ENCODE measurements around the gene TPST1. TPM values are rescaled to one million over a fixed set of nuclear protein-coding genes. Genes with fewer than 3 reads are reported as not detected.

TPST1 gene
- total RNA-seq, 1 donor from 2014 or later, result 36.5 TPM

GRCh38 chr7:66211429-66211828 lies 6.3 kb downstream of the TPST1 start:
- H3K27ac Mint-ChIP-seq (ENCODE audit: unreplicated experiment), result no peak overlapping the region
- H3K9me3 Mint-ChIP-seq (ENCODE audit: unreplicated experiment), result no peaks in the 10 kb centered on the region
- Histone ChIP-seq H3K9ac (ENCODE audit: low read length) (no peak overlapping the region), H3K4me1 (ENCODE audit: insufficient read depth, low read length) (peaks cover 10% of the 10 kb centered on the region), H4K20me1 (ENCODE audit: insufficient read depth, low read length) (peaks cover 41% of the 10 kb centered on the region), H3K36me3 (ENCODE audit: insufficient read depth, low read length) (no peaks in the 10 kb centered on the region), H2AFZ (ENCODE audit: low read depth, low read length) (no peak overlapping the region), H3K79me2 (ENCODE audit: insufficient read depth, low read length) (peaks cover 65% of the 10 kb centered on the region), H3K4me2 (ENCODE audit: low read length) (peak overlapping the region; percentile 3), H3K4me3 (ENCODE audit: insufficient read depth, low read depth, low read length) (no peak overlapping the region), H3K27me3 (ENCODE audit: insufficient read depth, low read length) (no peaks in the 10 kb centered on the region), H3K27ac (ENCODE audit: low read depth, low read length) (no peak overlapping the region), H3K9me3 (ENCODE audit: insufficient read depth, low read depth, low read length) (no peaks in the 10 kb centered on the region)
- DNase-seq (ENCODE audit: low read depth) (peak; percentile 53), FAIRE-seq (no peak)
- H3K27me3 Mint-ChIP-seq (ENCODE audit: low read depth, unreplicated experiment), result no peaks in the 10 kb centered on the region
- TF ChIP-seq EZH2 (IDR thresholded peaks at IDR 0.05; ENCODE audit: insufficient read depth, low read length), result no peak
- TF ChIP-seq CTCF (IDR thresholded peaks at IDR 0.05; ENCODE audit: insufficient read depth, low read depth, low read length), result no peak
- H3K4me1 Mint-ChIP-seq (ENCODE audit: low read depth, unreplicated experiment), result peaks cover 28% of the 10 kb centered on the region
- peaks cover 10% of the 10 kb centered on the region for H3K36me3 Mint-ChIP-seq (ENCODE audit: low read depth, unreplicated experiment)
- no peak overlapping the region for H3K4me3 Mint-ChIP-seq (ENCODE audit: unreplicated experiment)

- H3K9me3 Mint-ChIP-seq (ENCODE audit: unreplicated experiment), result no peaks in the 10 kb centered on the region
- peak; percentile 47 for DNase-seq (ENCODE audit: low read depth)
- no peak overlapping the region for H2AFZ ChIP-seq (ENCODE audit: low read depth, low read length)
- peaks cover 8% of the 10 kb centered on the region for H3K4me1 ChIP-seq (ENCODE audit: insufficient read depth, low read length)
- H3K27me3 ChIP-seq (ENCODE audit: insufficient read depth, low read length), result no peaks in the 10 kb centered on the region
- H3K4me2 ChIP-seq (ENCODE audit: low read length), result no peak overlapping the region
- peaks cover 15% of the 10 kb centered on the region for H3K4me1 Mint-ChIP-seq (ENCODE audit: low read depth, unreplicated experiment)
- peaks cover 13% of the 10 kb centered on the region for H3K36me3 Mint-ChIP-seq (ENCODE audit: low read depth, unreplicated experiment)
- H3K4me3 Mint-ChIP-seq (ENCODE audit: unreplicated experiment), result no peak overlapping the region
- H3K79me2 ChIP-seq (ENCODE audit: insufficient read depth, low read length), result peaks cover 66% of the 10 kb centered on the region
- TF ChIP-seq CTCF (IDR thresholded peaks at IDR 0.05; ENCODE audit: insufficient read depth, low read depth, low read length) (no peak), EZH2 (IDR thresholded peaks at IDR 0.05; ENCODE audit: insufficient read depth, low read length) (no peak)
- no peak overlapping the region for H3K27ac Mint-ChIP-seq (ENCODE audit: unreplicated experiment)
- H3K36me3 ChIP-seq (ENCODE audit: insufficient read depth, low read length), result no peaks in the 10 kb centered on the region
- no peak overlapping the region for H3K9ac ChIP-seq (ENCODE audit: low read length)
- H3K4me3 ChIP-seq (ENCODE audit: insufficient read depth, low read depth, low read length), result no peak overlapping the region
- no peak overlapping the region for H3K27ac ChIP-seq (ENCODE audit: low read depth, low read length)
- H4K20me1 ChIP-seq (ENCODE audit: insufficient read depth, low read length), result peaks cover 26% of the 10 kb centered on the region
- FAIRE-seq, result no peak
- no peaks in the 10 kb centered on the region for H3K9me3 ChIP-seq (ENCODE audit: insufficient read depth, low read depth, low read length)
- H3K27me3 Mint-ChIP-seq (ENCODE audit: low read depth, unreplicated experiment), result no peaks in the 10 kb centered on the region
Measured at GRCh38 chr7:66213637-66214036, 8.5 kb downstream of the TPST1 start.

GRCh38 chr7:66216687-66217086 lies 11.6 kb downstream of the TPST1 start:
- Histone ChIP-seq H3K9me3 (ENCODE audit: insufficient read depth, low read depth, low read length) (no peaks in the 10 kb centered on the region), H3K36me3 (ENCODE audit: insufficient read depth, low read length) (no peaks in the 10 kb centered on the region), H3K79me2 (ENCODE audit: insufficient read depth, low read length) (peaks cover 59% of the 10 kb centered on the region), H3K9ac (ENCODE audit: low read length) (no peak overlapping the region), H3K27ac (ENCODE audit: low read depth, low read length) (no peak overlapping the region), H3K27me3 (ENCODE audit: insufficient read depth, low read length) (no peaks in the 10 kb centered on the region), H3K4me1 (ENCODE audit: insufficient read depth, low read length) (peaks cover 5% of the 10 kb centered on the region), H2AFZ (ENCODE audit: low read depth, low read length) (no peak overlapping the region), H4K20me1 (ENCODE audit: insufficient read depth, low read length) (peaks cover 33% of the 10 kb centered on the region), H3K4me2 (ENCODE audit: low read length) (no peak overlapping the region), H3K4me3 (ENCODE audit: insufficient read depth, low read depth, low read length) (no peak overlapping the region)
- FAIRE-seq, result no peak
- Mint-ChIP-seq H3K27me3 (ENCODE audit: low read depth, unreplicated experiment) (no peaks in the 10 kb centered on the region), H3K4me1 (ENCODE audit: low read depth, unreplicated experiment) (peaks cover 16% of the 10 kb centered on the region), H3K4me3 (ENCODE audit: unreplicated experiment) (no peak overlapping the region), H3K9me3 (ENCODE audit: unreplicated experiment) (no peaks in the 10 kb centered on the region), H3K27ac (ENCODE audit: unreplicated experiment) (no peak overlapping the region), H3K36me3 (ENCODE audit: low read depth, unreplicated experiment) (peaks cover 2% of the 10 kb centered on the region)
- DNase-seq (ENCODE audit: low read depth), result no peak
- TF ChIP-seq CTCF (IDR thresholded peaks at IDR 0.05; ENCODE audit: insufficient read depth, low read depth, low read length), result no peak
- no peak for TF ChIP-seq EZH2 (IDR thresholded peaks at IDR 0.05; ENCODE audit: insufficient read depth, low read length)

Measured in astrocyte (in vitro differentiated cells and primary cell).